ENCODE measurements around the gene TMEM245. TPM values are rescaled to one million over a fixed set of nuclear protein-coding genes. Genes with fewer than 3 reads are reported as not detected.

The TMEM245 gene
- total and polyA plus RNA-seq, 3 experiments from 2014 or later: 24.4 to 35.2 (median 34.4) TPM

GRCh38 chr9:109048822-109049221, 70.9 kb downstream of the TMEM245 start:
- H3K36me3 ChIP-seq (ENCODE audit: insufficient read depth, low read length): peaks cover 46% of the 10 kb centered on the region
- POLR2A ChIA-PET: no interaction called here

GRCh38 chr9:109047259-109047658, 72.5 kb downstream of the TMEM245 start:
- Mint-ChIP-seq H3K9me3 (peaks cover 0 to 3% (median 0%) of the 10 kb centered on the region in 5 donors), H3K27me3 (no peaks in the 10 kb centered on the region), H3K4me3 (no peak overlapping the region), H3K4me1 (peaks cover 0 to 2% (median 0%) of the 10 kb centered on the region in 3 donors), H3K36me3 (peaks cover 27 to 89% (median 40%) of the 10 kb centered on the region in 3 donors), H3K27ac (peak overlapping the region in 1 of 8 donors; percentile 3)
- Histone ChIP-seq H3K36me3 (ENCODE audit: insufficient read depth, low read length) (peaks cover 41% of the 10 kb centered on the region), H3K27ac (ENCODE audit: low read depth, low read length) (no peak overlapping the region), H3K4me3 (ENCODE audit: low read length) (no peak overlapping the region), H3K4me1 (ENCODE audit: insufficient read depth, low read length) (no peaks in the 10 kb centered on the region), H3K9me3 (ENCODE audit: low read length) (no peaks in the 10 kb centered on the region), H3K27me3 (ENCODE audit: insufficient read depth, low read length, poor library complexity, severe bottlenecking) (no peaks in the 10 kb centered on the region)
- no peak for DNase-seq
- CTCF ChIA-PET: interaction anchor here (1.0 to 1.1 kb wide), 2 partner anchors 8 to 13 kb away, joined by 3 to 7 read pairs; no protein-coding TSS in a partner anchor
- POLR2A ChIA-PET: no interaction called here

More at GRCh38 chr9:109048822-109049221, 70.9 kb downstream of the TMEM245 start:
- Mint-ChIP-seq H3K4me1 (peaks cover 0 to 3% (median 2%) of the 10 kb centered on the region in 3 donors), H3K27me3 (no peaks in the 10 kb centered on the region), H3K4me3 (no peak overlapping the region), H3K9me3 (no peaks in the 10 kb centered on the region), H3K27ac (no peak overlapping the region), H3K36me3 (peaks cover 23 to 90% (median 40%) of the 10 kb centered on the region in 3 donors)
- Histone ChIP-seq H3K4me1 (ENCODE audit: insufficient read depth, low read length) (no peaks in the 10 kb centered on the region), H3K27me3 (ENCODE audit: insufficient read depth, low read length, poor library complexity, severe bottlenecking) (no peaks in the 10 kb centered on the region), H3K4me3 (ENCODE audit: low read length) (no peak overlapping the region), H3K27ac (ENCODE audit: low read depth, low read length) (no peak overlapping the region), H3K9me3 (ENCODE audit: low read length) (no peaks in the 10 kb centered on the region)
- no peak for DNase-seq
- CTCF ChIA-PET: no interaction called here

GRCh38 chr9:109046346-109046745, 73.4 kb downstream of the TMEM245 start:
- no peak for DNase-seq
- Mint-ChIP-seq H3K27me3 (no peaks in the 10 kb centered on the region), H3K27ac (peak overlapping the region in 1 of 8 donors; percentile 66), H3K4me3 (no peak overlapping the region), H3K9me3 (peaks cover 0 to 3% (median 0%) of the 10 kb centered on the region in 5 donors), H3K4me1 (peaks cover 0 to 2% (median 0%) of the 10 kb centered on the region in 3 donors), H3K36me3 (peaks cover 27 to 82% (median 38%) of the 10 kb centered on the region in 3 donors)
- no peaks in the 10 kb centered on the region for H3K27me3 ChIP-seq (ENCODE audit: insufficient read depth, low read length, poor library complexity, severe bottlenecking)
- H3K4me3 ChIP-seq (ENCODE audit: low read length): no peak overlapping the region
- POLR2A ChIA-PET: no interaction called here
- peaks cover 41% of the 10 kb centered on the region for H3K36me3 ChIP-seq (ENCODE audit: insufficient read depth, low read length)
- H3K27ac ChIP-seq (ENCODE audit: low read depth, low read length): no peak overlapping the region
- CTCF ChIA-PET: interaction anchor here (1.1 kb wide), 1 partner anchor 14 kb away, joined by 7 read pairs; no protein-coding TSS in a partner anchor
- no peaks in the 10 kb centered on the region for H3K9me3 ChIP-seq (ENCODE audit: low read length)
- no peaks in the 10 kb centered on the region for H3K4me1 ChIP-seq (ENCODE audit: insufficient read depth, low read length)

- H3K4me1 Mint-ChIP-seq: peaks cover 0 to 4% (median 3%) of the 10 kb centered on the region in 3 donors
- no peak overlapping the region for H3K4me3 Mint-ChIP-seq
- Histone ChIP-seq H3K9me3 (ENCODE audit: low read length) (no peaks in the 10 kb centered on the region), H3K4me3 (ENCODE audit: low read length) (no peak overlapping the region), H3K4me1 (ENCODE audit: insufficient read depth, low read length) (no peaks in the 10 kb centered on the region), H3K36me3 (ENCODE audit: insufficient read depth, low read length) (peaks cover 25% of the 10 kb centered on the region), H3K27ac (ENCODE audit: low read depth, low read length) (no peak overlapping the region), H3K27me3 (ENCODE audit: insufficient read depth, low read length, poor library complexity, severe bottlenecking) (no peaks in the 10 kb centered on the region)
- H3K27ac Mint-ChIP-seq: no peak overlapping the region
- ChIA-PET CTCF (interaction anchor here (0.9 to 1.3 kb wide), 2 partner anchors 53 to 76 kb away, joined by 3 read pairs; partner anchors contain the start of gene TMEM245), POLR2A (no interaction called here)
- DNase-seq: no peak
- H3K9me3 Mint-ChIP-seq: peaks cover 0 to 3% (median 0%) of the 10 kb centered on the region in 5 donors
- no peaks in the 10 kb centered on the region for H3K27me3 Mint-ChIP-seq
- peaks cover 26 to 78% (median 38%) of the 10 kb centered on the region in 3 donors for H3K36me3 Mint-ChIP-seq
These were observed 76.2 kb downstream of the TMEM245 start for GRCh38 chr9:109043578-109043977.

- ChIA-PET CTCF (no interaction called here), POLR2A (no interaction called here)
- Histone ChIP-seq H3K9me3 (ENCODE audit: low read length) (no peaks in the 10 kb centered on the region), H3K36me3 (ENCODE audit: insufficient read depth, low read length) (peaks cover 9% of the 10 kb centered on the region), H3K27ac (ENCODE audit: low read depth, low read length) (no peak overlapping the region), H3K27me3 (ENCODE audit: insufficient read depth, low read length, poor library complexity, severe bottlenecking) (no peaks in the 10 kb centered on the region), H3K4me3 (ENCODE audit: low read length) (no peak overlapping the region), H3K4me1 (ENCODE audit: insufficient read depth, low read length) (no peaks in the 10 kb centered on the region)
- DNase-seq: no peak
- H3K4me1 Mint-ChIP-seq: peaks cover 0 to 3% (median 3%) of the 10 kb centered on the region in 3 donors
- H3K4me3 Mint-ChIP-seq: no peak overlapping the region
- peaks cover 0 to 3% (median 0%) of the 10 kb centered on the region in 5 donors for H3K9me3 Mint-ChIP-seq
- H3K27me3 Mint-ChIP-seq: no peaks in the 10 kb centered on the region
- H3K27ac Mint-ChIP-seq: no peak overlapping the region
- H3K36me3 Mint-ChIP-seq: peaks cover 19 to 77% (median 32%) of the 10 kb centered on the region in 3 donors
These were observed 79.2 kb downstream of the TMEM245 start for GRCh38 chr9:109040571-109040970.

GRCh38 chr9:109039539-109039938, 80.2 kb downstream of the TMEM245 start:
- no peak overlapping the region for H3K4me3 ChIP-seq (ENCODE audit: low read length)
- Mint-ChIP-seq H3K36me3 (peaks cover 13 to 74% (median 28%) of the 10 kb centered on the region in 3 donors), H3K4me1 (peaks cover 0 to 3% (median 3%) of the 10 kb centered on the region in 3 donors), H3K27me3 (no peaks in the 10 kb centered on the region), H3K27ac (peak overlapping the region in 4 of 8 donors; percentile 26 to 31 (median 29)), H3K9me3 (peaks cover 0 to 3% (median 0%) of the 10 kb centered on the region in 5 donors), H3K4me3 (no peak overlapping the region)
- ChIA-PET CTCF (no interaction called here), POLR2A (no interaction called here)
- no peak overlapping the region for H3K27ac ChIP-seq (ENCODE audit: low read depth, low read length)
- DNase-seq: no peak
- H3K4me1 ChIP-seq (ENCODE audit: insufficient read depth, low read length): no peaks in the 10 kb centered on the region
- peaks cover 9% of the 10 kb centered on the region for H3K36me3 ChIP-seq (ENCODE audit: insufficient read depth, low read length)
- no peaks in the 10 kb centered on the region for H3K27me3 ChIP-seq (ENCODE audit: insufficient read depth, low read length, poor library complexity, severe bottlenecking)
- no peaks in the 10 kb centered on the region for H3K9me3 ChIP-seq (ENCODE audit: low read length)

- Histone ChIP-seq H3K27ac (ENCODE audit: low read depth, low read length) (no peak overlapping the region), H3K36me3 (ENCODE audit: insufficient read depth, low read length) (peaks cover 9% of the 10 kb centered on the region), H3K27me3 (ENCODE audit: insufficient read depth, low read length, poor library complexity, severe bottlenecking) (no peaks in the 10 kb centered on the region), H3K9me3 (ENCODE audit: low read length) (no peaks in the 10 kb centered on the region), H3K4me1 (ENCODE audit: insufficient read depth, low read length) (no peaks in the 10 kb centered on the region), H3K4me3 (ENCODE audit: low read length) (no peak overlapping the region)
- DNase-seq: no peak
- Mint-ChIP-seq H3K4me1 (peaks cover 0 to 3% (median 3%) of the 10 kb centered on the region in 3 donors), H3K4me3 (no peak overlapping the region), H3K27me3 (no peaks in the 10 kb centered on the region), H3K36me3 (peaks cover 10 to 74% (median 22%) of the 10 kb centered on the region in 3 donors), H3K27ac (peak overlapping the region in 4 of 8 donors; percentile 2 to 52 (median 12)), H3K9me3 (peaks cover 0 to 1% (median 0%) of the 10 kb centered on the region in 5 donors)
- ChIA-PET CTCF (interaction anchor here (1.0 kb wide), 1 partner anchor 9 kb away, joined by 3 read pairs; no protein-coding TSS in a partner anchor), POLR2A (no interaction called here)
These were observed 81.6 kb downstream of the TMEM245 start for GRCh38 chr9:109037946-109038715.
